Ascending aorta (tissue), 2 donors: ENCODE results near the gene KIF2B. TPM values are rescaled to one million over a fixed set of nuclear protein-coding genes. Genes with fewer than 3 reads are reported as not detected.
"Not testable (repeated sequence)": the region's sequence is repeated elsewhere in the genome, so short reads cannot be mapped to it uniquely, and the experiment has no call there.

Source experiments
- DNase-seq, 2 donors: peaks; one replicate each; pipeline ENCODE4 v3.0.0-alpha.2; 2019; ENCODE audit warnings: low spot score in 2 of 2
- H3K27ac ChIP-seq, 2 donors: fragments of 200-600 bp; sonication (generic); one replicate each; pipeline ENCODE4 v1.5.1; 2016 to 2017; ENCODE audit warnings: mild to moderate bottlenecking in 1 of 2
- H3K27me3 ChIP-seq: fragments of 200-600 bp; sonication (generic); one replicate; pipeline ENCODE4 v1.5.1; 2017
- H3K36me3 ChIP-seq, 2 donors: fragments of 200-600 bp; sonication (generic); one replicate each; pipeline ENCODE4 v1.5.1; 2016
- H3K4me1 ChIP-seq, 2 donors: fragments of 200-600 bp; sonication (generic); one replicate each; pipeline ENCODE4 v1.5.1; 2016 to 2017; ENCODE audit warnings: mild to moderate bottlenecking in 1 of 2
- H3K4me3 ChIP-seq, 2 donors: fragments of 200-600 bp; sonication (generic); one replicate each; pipeline ENCODE4 v1.5.1; 2016 to 2017; ENCODE audit warnings: mild to moderate bottlenecking in 1 of 2
- H3K9me3 ChIP-seq, 2 donors: fragments of 200-600 bp; sonication (generic); one replicate each; pipeline ENCODE4 v1.5.1; 2016
- CTCF ChIP-seq, 3 experiments: fragments of 200-600 bp in 2 of 3; fragments of 450-650 bp in 1 of 3; sonication (generic) in 2 of 3; IDR thresholded peaks; one replicate each; pipeline ENCODE4 v1.5.1; 2016 to 2019; ENCODE audit warnings: antibody characterized with exemption in 3 of 3, mild to moderate bottlenecking in 1 of 3, moderate library complexity in 1 of 3
- intact Hi-C: fragments of 100-400 bp; cut with DNase I; formaldehyde crosslinking; loops from one replicate; pipeline ENCODE4 v1.15.1; 2023
- total RNA-seq: library from RNA; depleted of rRNA; stranded (reverse); fragments of >200 nt; gene quantifications from one replicate; pipeline ENCODE4 v1.1.0, GENCODE V29; 2016

KIF2B gene
- total RNA-seq, 1 donor from 2014 or later: not detected

DNA sequence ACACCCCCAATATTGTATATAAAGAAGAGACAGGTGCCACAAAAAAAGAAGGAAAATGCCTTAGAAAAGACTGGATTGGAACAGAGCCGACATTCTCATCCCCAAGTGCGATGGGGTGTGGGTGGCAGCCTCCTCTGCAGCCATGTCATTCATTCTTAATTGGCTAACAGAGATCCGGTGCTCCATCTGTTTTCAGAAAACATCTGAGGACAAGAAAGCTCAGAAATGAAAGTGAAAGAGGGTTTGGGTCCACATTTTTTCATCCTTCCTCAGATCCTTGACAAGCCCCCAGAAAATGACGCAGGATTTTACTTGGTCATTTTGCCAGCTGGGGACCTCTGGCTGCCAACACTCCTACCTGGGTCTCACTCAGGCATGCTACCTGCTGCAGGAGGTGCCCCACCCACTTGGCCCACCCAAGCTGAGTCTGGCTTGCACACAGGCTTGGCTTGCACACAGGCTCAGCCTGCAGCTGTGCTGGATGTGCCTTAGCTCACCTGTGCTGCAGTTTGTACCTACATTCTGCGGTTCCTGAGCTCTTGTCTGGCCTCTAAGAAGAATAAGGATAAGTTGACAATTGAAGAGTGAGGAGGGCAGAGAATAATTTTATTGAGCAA is 21.9 kb downstream of the KIF2B start:
- no peak for TF ChIP-seq CTCF (IDR thresholded peaks at IDR 0.05)
- intact Hi-C loops: no loop called here
- no peaks in the 10 kb centered on the region for H3K4me1 ChIP-seq
- H3K27ac ChIP-seq: no peak overlapping the region
- no peaks in the 10 kb centered on the region for H3K27me3 ChIP-seq
- no peak overlapping the region for H3K4me3 ChIP-seq
- DNase-seq: no peak
- no peaks in the 10 kb centered on the region for H3K9me3 ChIP-seq
- no peaks in the 10 kb centered on the region for H3K36me3 ChIP-seq

- H3K36me3 ChIP-seq, intact Hi-C loops, H3K9me3 ChIP-seq, H3K27ac ChIP-seq, H3K4me3 ChIP-seq, H3K4me1 ChIP-seq, DNase-seq, H3K27me3 ChIP-seq: not testable (repeated sequence)
These were observed 48.4 kb downstream of the KIF2B start for GRCh38 chr17:53871128-53871527.
